SH-SY5Y (cell line): ENCODE results near the gene ZNF346.

Experiments used
- GATA2 ChIP-seq: IDR thresholded peaks from 2 replicates; pipeline ENCODE4 v1.6.1; 2011; ENCODE audit warnings: mild to moderate bottlenecking, low read depth, low read length
- GATA3 ChIP-seq: IDR thresholded peaks from 2 replicates; pipeline ENCODE4 v1.6.1; 2011; ENCODE audit warnings: low read depth, mild to moderate bottlenecking, low read length, moderate library complexity

GRCh38 chr5:177103523-177104253, 81.2 kb downstream of the ZNF346 start:
- no peak for TF ChIP-seq GATA3
- TF ChIP-seq GATA2, result no peak
